Panc1 (cell line): Measurements from ENCODE around the gene ITIH2. TPM values are rescaled to one million over a fixed set of nuclear protein-coding genes. Genes with fewer than 3 reads are reported as not detected.

Experiments
- ATAC-seq: fragments of 200-7000 bp; cut with Tn5 transposase; 2 replicates; pipeline ENCODE4 v1.9.1; 2020; ENCODE audit warnings: mild to moderate bottlenecking, moderate library complexity
- BruUV-seq: library from RNA; stranded (reverse); fragments of 400-500 nt; replicated peaks from 2 replicates; lab custom pipeline; 2021; lab: Mats Ljungman, UMichigan
- CTCF ChIA-PET: fragments of 300-600 bp; sonication (Branson Sonifier 250); formaldehyde crosslinking; loops from one replicate; lab custom pipeline; 2022; ENCODE audit warnings: antibody characterized with exemption; lab: Charles Lee
- POLR2A ChIA-PET: fragments of 300-600 bp; sonication (Branson Sonifier 250); formaldehyde crosslinking; loops from one replicate; lab custom pipeline; 2022; ENCODE audit warnings: antibody characterized with exemption; lab: Charles Lee
- DNase-seq: peaks from one replicate; pipeline ENCODE4 v3.0.0-alpha.2; 2010; ENCODE audit warnings: low read depth, low spot score
- H3K27ac ChIP-seq: 2 replicates; pipeline ENCODE4 v1.5.1; 2011; ENCODE audit warnings: mild to moderate bottlenecking, low read length, inconsistent platforms
- H3K27me3 ChIP-seq: fragments of 200-500 bp; sonication (Bioruptor generic); 2 replicates; pipeline ENCODE4 v1.6.0; 2014; ENCODE audit warnings: low read length, inconsistent platforms; ENCODE audit not compliant: control insufficient read depth, insufficient read depth
- H3K36me3 ChIP-seq: fragments of 200-500 bp; sonication (Bioruptor generic); 2 replicates; pipeline ENCODE4 v1.5.1; 2014; ENCODE audit warnings: inconsistent platforms, mild to moderate bottlenecking, low read length, moderate library complexity; ENCODE audit not compliant: control insufficient read depth, insufficient read depth
- H3K4me1 ChIP-seq: 2 replicates; pipeline ENCODE4 v1.5.1; 2011; ENCODE audit warnings: inconsistent platforms, mild to moderate bottlenecking, low read length, moderate library complexity; ENCODE audit not compliant: control insufficient read depth, insufficient read depth
- H3K4me3 ChIP-seq, 2 experiments: 2 replicates each; pipeline ENCODE4 v1.5.1; 2011 to 2012; ENCODE audit warnings: low read depth in 2 of 2, low read length in 2 of 2, mild to moderate bottlenecking in 2 of 2, inconsistent platforms in 1 of 2, moderate library complexity in 1 of 2
- H3K9me3 ChIP-seq: fragments of 200-500 bp; sonication (Bioruptor generic); 2 replicates; pipeline ENCODE4 v1.5.1; 2014; ENCODE audit warnings: low read depth, mild to moderate bottlenecking, inconsistent platforms, low read length, moderate library complexity; ENCODE audit not compliant: control insufficient read depth, insufficient read depth
- POLR2AphosphoS5 ChIP-seq: IDR thresholded peaks from 2 replicates; pipeline ENCODE4 v1.6.1; 2012; ENCODE audit warnings: mild to moderate bottlenecking, low read depth, low read length, moderate library complexity
- SIN3A ChIP-seq: IDR thresholded peaks from 2 replicates; pipeline ENCODE4 v1.6.1; 2012; ENCODE audit warnings: low read depth, mild to moderate bottlenecking, low read length, moderate library complexity, borderline replicate concordance; ENCODE audit not compliant: insufficient read depth
- TCF7L2 ChIP-seq: IDR thresholded peaks from 2 replicates; pipeline ENCODE4 v1.6.1; 2011; ENCODE audit warnings: mild to moderate bottlenecking, low read depth, low read length, inconsistent platforms
- in situ Hi-C: cut with HindIII; loops from 2 replicates; pipeline ENCODE4 v1.10.0; 2016; ENCODE audit warnings: low sequenced_read_pairs, low pct_unique_long_range_greater_than_20kb
- intact Hi-C: fragments of 100-400 bp; cut with micrococcal nuclease; formaldehyde crosslinking; loops from one replicate; pipeline ENCODE4 v1.10.0; 2022; ENCODE audit not compliant: unreplicated experiment
- total RNA-seq: library from RNA; stranded (reverse); gene quantifications from one replicate; pipeline ENCODE4 v1.2.1, GENCODE V29; 2021; ENCODE audit not compliant: unreplicated experiment
- TF ChIP-seq, protein P1 (sequence below), 2 experiments: IDR thresholded peaks; 2 replicates each; pipeline ENCODE4 v1.6.1; 2011 to 2012; ENCODE audit warnings: low read depth in 2 of 2, control low read depth in 1 of 2, low read length in 1 of 2, mild to moderate bottlenecking in 1 of 2, moderate library complexity in 1 of 2; ENCODE audit not compliant: insufficient read depth in 1 of 2
- TF ChIP-seq, protein P2 (sequence below): fragments of 450-650 bp; IDR thresholded peaks from 2 replicates; pipeline ENCODE4 v1.5.1; 2017; ENCODE audit warnings: mild to moderate bottlenecking

ITIH2 gene
- total RNA-seq, 1 experiment from 2014 or later, result 0.67 TPM

DNA sequence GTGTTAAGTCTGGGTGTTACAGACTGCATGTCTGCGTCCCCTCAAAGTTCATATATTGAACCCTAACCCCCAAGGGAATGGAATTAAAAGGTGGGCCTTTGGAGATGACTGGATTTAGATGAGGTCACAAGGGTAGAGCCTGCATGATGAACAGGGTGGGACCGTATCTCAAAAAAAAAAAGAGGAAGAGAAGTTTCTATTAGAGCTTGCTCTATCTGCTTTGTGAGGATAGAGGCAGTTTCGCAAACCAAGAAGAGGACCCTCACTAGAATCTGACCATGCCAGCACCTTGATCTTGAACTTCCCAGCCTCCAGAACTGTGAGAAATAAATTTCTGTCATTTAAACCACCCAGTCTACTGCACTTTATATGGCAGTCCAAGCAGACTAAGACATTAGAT lies 83.3 kb downstream of the ITIH2 start:
- DNase-seq (no peak), ATAC-seq (no peak)
- POLR2A ChIA-PET, result no interaction called here
- CTCF ChIA-PET, result no interaction called here
- Histone ChIP-seq H3K9me3 (no peaks in the 10 kb centered on the region), H3K36me3 (peaks cover 11% of the 10 kb centered on the region), H3K4me1 (peaks cover 9% of the 10 kb centered on the region), H3K27ac (no peak overlapping the region), H3K4me3 (peak overlapping the region; percentile 90 to 94), H3K27me3 (no peaks in the 10 kb centered on the region)
- TF ChIP-seq, protein P1, sequence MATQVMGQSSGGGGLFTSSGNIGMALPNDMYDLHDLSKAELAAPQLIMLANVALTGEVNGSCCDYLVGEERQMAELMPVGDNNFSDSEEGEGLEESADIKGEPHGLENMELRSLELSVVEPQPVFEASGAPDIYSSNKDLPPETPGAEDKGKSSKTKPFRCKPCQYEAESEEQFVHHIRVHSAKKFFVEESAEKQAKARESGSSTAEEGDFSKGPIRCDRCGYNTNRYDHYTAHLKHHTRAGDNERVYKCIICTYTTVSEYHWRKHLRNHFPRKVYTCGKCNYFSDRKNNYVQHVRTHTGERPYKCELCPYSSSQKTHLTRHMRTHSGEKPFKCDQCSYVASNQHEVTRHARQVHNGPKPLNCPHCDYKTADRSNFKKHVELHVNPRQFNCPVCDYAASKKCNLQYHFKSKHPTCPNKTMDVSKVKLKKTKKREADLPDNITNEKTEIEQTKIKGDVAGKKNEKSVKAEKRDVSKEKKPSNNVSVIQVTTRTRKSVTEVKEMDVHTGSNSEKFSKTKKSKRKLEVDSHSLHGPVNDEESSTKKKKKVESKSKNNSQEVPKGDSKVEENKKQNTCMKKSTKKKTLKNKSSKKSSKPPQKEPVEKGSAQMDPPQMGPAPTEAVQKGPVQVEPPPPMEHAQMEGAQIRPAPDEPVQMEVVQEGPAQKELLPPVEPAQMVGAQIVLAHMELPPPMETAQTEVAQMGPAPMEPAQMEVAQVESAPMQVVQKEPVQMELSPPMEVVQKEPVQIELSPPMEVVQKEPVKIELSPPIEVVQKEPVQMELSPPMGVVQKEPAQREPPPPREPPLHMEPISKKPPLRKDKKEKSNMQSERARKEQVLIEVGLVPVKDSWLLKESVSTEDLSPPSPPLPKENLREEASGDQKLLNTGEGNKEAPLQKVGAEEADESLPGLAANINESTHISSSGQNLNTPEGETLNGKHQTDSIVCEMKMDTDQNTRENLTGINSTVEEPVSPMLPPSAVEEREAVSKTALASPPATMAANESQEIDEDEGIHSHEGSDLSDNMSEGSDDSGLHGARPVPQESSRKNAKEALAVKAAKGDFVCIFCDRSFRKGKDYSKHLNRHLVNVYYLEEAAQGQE (IDR thresholded peaks at IDR 0.05; ENCODE audit: insufficient read depth in 1 of 2, low read depth in 2 of 2, low read length in 1 of 2), result no peak
- TF ChIP-seq, protein P2, sequence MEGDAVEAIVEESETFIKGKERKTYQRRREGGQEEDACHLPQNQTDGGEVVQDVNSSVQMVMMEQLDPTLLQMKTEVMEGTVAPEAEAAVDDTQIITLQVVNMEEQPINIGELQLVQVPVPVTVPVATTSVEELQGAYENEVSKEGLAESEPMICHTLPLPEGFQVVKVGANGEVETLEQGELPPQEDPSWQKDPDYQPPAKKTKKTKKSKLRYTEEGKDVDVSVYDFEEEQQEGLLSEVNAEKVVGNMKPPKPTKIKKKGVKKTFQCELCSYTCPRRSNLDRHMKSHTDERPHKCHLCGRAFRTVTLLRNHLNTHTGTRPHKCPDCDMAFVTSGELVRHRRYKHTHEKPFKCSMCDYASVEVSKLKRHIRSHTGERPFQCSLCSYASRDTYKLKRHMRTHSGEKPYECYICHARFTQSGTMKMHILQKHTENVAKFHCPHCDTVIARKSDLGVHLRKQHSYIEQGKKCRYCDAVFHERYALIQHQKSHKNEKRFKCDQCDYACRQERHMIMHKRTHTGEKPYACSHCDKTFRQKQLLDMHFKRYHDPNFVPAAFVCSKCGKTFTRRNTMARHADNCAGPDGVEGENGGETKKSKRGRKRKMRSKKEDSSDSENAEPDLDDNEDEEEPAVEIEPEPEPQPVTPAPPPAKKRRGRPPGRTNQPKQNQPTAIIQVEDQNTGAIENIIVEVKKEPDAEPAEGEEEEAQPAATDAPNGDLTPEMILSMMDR, result no peak
- TF ChIP-seq POLR2AphosphoS5 (no peak), SIN3A (no peak), TCF7L2 (no peak)
- intact Hi-C loops (no loop called here), in situ Hi-C loops (no loop called here)
- no TSS peak for BruUV-seq

DNA sequence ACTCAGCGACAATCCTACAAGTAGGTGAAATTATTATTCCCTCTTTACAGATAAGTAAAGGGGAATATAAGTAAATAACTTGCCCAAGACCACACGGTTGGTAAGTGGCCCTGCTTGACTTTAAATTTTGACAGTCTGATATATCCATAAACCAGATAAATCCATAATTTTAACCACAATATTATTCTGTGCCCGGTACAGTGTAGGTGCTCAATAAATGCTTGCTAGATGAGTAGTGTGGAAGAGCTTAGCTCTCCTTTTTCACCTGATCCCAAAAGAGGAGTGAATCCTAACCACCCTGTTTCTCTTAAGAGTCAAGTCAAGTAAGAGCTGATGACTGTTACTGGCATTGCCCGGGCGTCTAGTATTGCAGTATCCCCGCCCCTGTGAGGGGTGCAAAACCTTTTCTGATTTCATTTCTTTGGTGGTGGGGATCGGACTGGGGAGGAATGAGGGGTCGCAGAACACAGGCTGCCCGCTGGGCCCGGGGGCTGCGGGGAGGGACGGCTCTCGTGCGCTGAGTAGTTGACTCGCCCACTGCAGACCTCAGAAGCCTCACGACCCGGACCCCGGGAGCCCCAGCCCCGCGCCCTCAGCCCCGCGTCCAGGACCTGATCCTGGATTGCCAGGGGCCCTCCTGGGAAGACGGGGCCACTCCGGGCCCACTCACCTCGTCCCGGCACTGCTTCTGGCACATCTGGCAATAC lies 84.2 kb downstream of the ITIH2 start:
- BruUV-seq, result TSS peak; percentile 85
- DNase-seq (no peak), ATAC-seq (peak; percentile 37)
- H3K36me3 ChIP-seq, result peaks cover 11% of the 10 kb centered on the region
- POLR2A ChIA-PET, result interaction anchor here (0.6 kb wide), 1 partner anchor 859 kb away, joined by 7 read pairs; no protein-coding TSS in a partner anchor
- peak overlapping the region; percentile 90 to 94 for H3K4me3 ChIP-seq
- peaks cover 9% of the 10 kb centered on the region for H3K4me1 ChIP-seq
- H3K27me3 ChIP-seq, result no peaks in the 10 kb centered on the region
- TF ChIP-seq, protein P2, result no peak
- TF ChIP-seq TCF7L2 (no peak), SIN3A (no peak), POLR2AphosphoS5 (no peak)
- TF ChIP-seq, protein P1 (IDR thresholded peaks at IDR 0.05; ENCODE audit: insufficient read depth in 1 of 2, low read depth in 2 of 2, low read length in 1 of 2), result no peak
- H3K9me3 ChIP-seq, result no peaks in the 10 kb centered on the region
- in situ Hi-C loops, result no loop called here
- intact Hi-C loops, result no loop called here
- CTCF ChIA-PET, result no interaction called here
- peak overlapping the region; percentile 86 for H3K27ac ChIP-seq
